Endothelial cell of umbilical vein (primary cell): ENCODE results near the gene THAP4. TPM values are rescaled to one million over a fixed set of nuclear protein-coding genes. Genes with fewer than 3 reads are reported as not detected.

ENCODE experiments used
- BruUV-seq: library from RNA; stranded (reverse); fragments of 400-500 nt; replicated peaks from 2 replicates; lab custom pipeline; 2021; lab: Mats Ljungman, UMichigan
- CTCF ChIA-PET: fragments of 300-600, 350-600 bp; sonication (Branson Sonifier 250); formaldehyde crosslinking; loops from one replicate; lab custom pipeline; 2021; ENCODE audit warnings: antibody characterized with exemption, inconsistent platforms; lab: Charles Lee
- POLR2A ChIA-PET: fragments of 300-600, 350-600 bp; sonication (Branson Sonifier 250); formaldehyde crosslinking; loops from one replicate; lab custom pipeline; 2021; ENCODE audit warnings: antibody characterized with exemption, inconsistent platforms; lab: Charles Lee
- DNase-seq: peaks from one replicate; pipeline ENCODE4 v3.0.0-alpha.2; 2011; ENCODE audit warnings: low read depth, low spot score
- FAIRE-seq: peaks from 2 replicates; lab custom pipeline; 2011; peaks lifted over from hg19 to GRCh38; lab: Jason Lieb, UNC
- H2AFZ ChIP-seq: 2 replicates; pipeline ENCODE4 v1.6.0; 2012; ENCODE audit warnings: low read depth, low read length, control low read depth, inconsistent platforms
- H3K27ac ChIP-seq: 2 replicates; pipeline ENCODE4 v1.5.1; 2011; ENCODE audit warnings: low read depth, mild to moderate bottlenecking, control low read depth, low read length, moderate library complexity; ENCODE audit not compliant: insufficient read depth
- H3K27me3 ChIP-seq, 2 experiments: 2 replicates each; pipeline versions ENCODE4 v1.6.0 to v1.6.1; 2011; ENCODE audit warnings: low read length in 2 of 2, mixed read lengths in 1 of 2; ENCODE audit not compliant: control insufficient read depth in 2 of 2, insufficient read depth in 2 of 2
- H3K36me3 ChIP-seq, 2 experiments: 2 replicates in 1 of 2; 3 replicates in 1 of 2; pipeline ENCODE4 v1.5.1; 2011; ENCODE audit warnings: low read length in 2 of 2, mild to moderate bottlenecking in 1 of 2, moderate library complexity in 1 of 2; ENCODE audit not compliant: control insufficient read depth in 2 of 2, insufficient read depth in 2 of 2; ENCODE audit errors: extremely low read depth in 1 of 2
- H3K4me1 ChIP-seq: 3 replicates; pipeline ENCODE4 v1.5.1; 2011; ENCODE audit warnings: mild to moderate bottlenecking, low read length; ENCODE audit not compliant: control insufficient read depth, insufficient read depth; ENCODE audit errors: extremely low read depth
- H3K4me2 ChIP-seq: 2 replicates; pipeline ENCODE4 v1.6.1; 2011; ENCODE audit warnings: low read length, control low read depth, mixed read lengths; ENCODE audit not compliant: insufficient read depth
- H3K4me3 ChIP-seq, 3 experiments: fragments of 200-600 bp in 1 of 3; sonication (generic), shearing (Covaris generic) in 1 of 3; replicated peaks in 1 of 3; 2 replicates each; pipeline ENCODE4 v1.5.1; 2011 to 2016; ENCODE audit warnings: control low read depth in 3 of 3, low read length in 3 of 3, mild to moderate bottlenecking in 2 of 3, inconsistent platforms in 1 of 3, low read depth in 1 of 3, moderate library complexity in 1 of 3; ENCODE audit not compliant: insufficient read depth in 1 of 3
- H3K79me2 ChIP-seq: 2 replicates; pipeline ENCODE4 v1.6.0; 2012; ENCODE audit warnings: low read length, inconsistent platforms; ENCODE audit not compliant: control insufficient read depth, insufficient read depth
- H3K9ac ChIP-seq: replicated peaks from 2 replicates; pipeline ENCODE3; 2011; ENCODE audit warnings: low read length, control low read depth; ENCODE audit not compliant: insufficient read depth; ENCODE audit errors: extremely low read depth
- H3K9me1 ChIP-seq: replicated peaks from 3 replicates; pipeline ENCODE4 v1.6.0; 2011; ENCODE audit warnings: mild to moderate bottlenecking, low read length; ENCODE audit not compliant: control insufficient read depth, insufficient read depth; ENCODE audit errors: extremely low read depth
- H3K9me3 ChIP-seq: replicated peaks from 2 replicates; pipeline ENCODE4 v1.5.1; 2012; ENCODE audit warnings: low read length, inconsistent platforms; ENCODE audit not compliant: control insufficient read depth, insufficient read depth
- H4K20me1 ChIP-seq: replicated peaks from 2 replicates; pipeline ENCODE3; 2011; ENCODE audit warnings: mild to moderate bottlenecking, low read length; ENCODE audit not compliant: control insufficient read depth, insufficient read depth; ENCODE audit errors: extremely low read depth
- EZH2 ChIP-seq: IDR thresholded peaks from 2 replicates; pipeline ENCODE4 v1.6.1; 2012; ENCODE audit warnings: borderline replicate concordance, low read depth, mild to moderate bottlenecking, moderate library complexity, low read length, inconsistent platforms; ENCODE audit not compliant: severe bottlenecking
- FOS ChIP-seq: IDR thresholded peaks from 2 replicates; pipeline ENCODE4 v1.6.1; 2011; ENCODE audit warnings: mild to moderate bottlenecking, low read length, moderate library complexity, borderline replicate concordance; ENCODE audit not compliant: insufficient read depth
- GATA2 ChIP-seq: IDR thresholded peaks from 2 replicates; pipeline ENCODE4 v1.7.0; 2011; ENCODE audit warnings: low read depth, mild to moderate bottlenecking, moderate library complexity, mixed read lengths, low read length; ENCODE audit not compliant: insufficient read length, insufficient read depth
- JUN ChIP-seq: IDR thresholded peaks from 2 replicates; pipeline ENCODE4 v1.6.1; 2011; ENCODE audit warnings: borderline replicate concordance, low read depth; ENCODE audit not compliant: insufficient read length, insufficient read depth
- MYC ChIP-seq: IDR thresholded peaks from one replicate; pipeline ENCODE4 v1.6.1; 2011; ENCODE audit warnings: mild to moderate bottlenecking, low read depth, low read length
- POLR2A ChIP-seq: IDR thresholded peaks from 2 replicates; pipeline ENCODE4 v1.6.1; 2012; ENCODE audit warnings: low read depth, mild to moderate bottlenecking, control low read depth, low read length
- POLR2AphosphoS5 ChIP-seq: IDR thresholded peaks from 2 replicates; pipeline ENCODE4 v1.6.1; 2012; ENCODE audit warnings: low read depth, mild to moderate bottlenecking, control low read depth, low read length, moderate library complexity; ENCODE audit not compliant: insufficient read depth
- dilution Hi-C: fragments of 300-500 bp; cut with MboI; formaldehyde crosslinking; loops from one replicate; pipeline ENCODE4 v1.15.0; 2019; ENCODE audit warnings: low sequenced_read_pairs; ENCODE audit not compliant: extremely low pct_ligation_motif_present
- intact Hi-C: fragments of 100-400 bp; cut with micrococcal nuclease; formaldehyde crosslinking; loops from one replicate; pipeline ENCODE4 v1.10.0; 2022
- polyA plus RNA-seq, 4 experiments: library from polyadenylated mRNA; depleted of rRNA in 3 of 4; stranded (reverse) in 3 of 4; unstranded in 1 of 4; fragments of >200 nt; gene quantifications; 2 replicates each; pipeline versions ENCODE4 v1.2.1 to v1.2.3, GENCODE V29; 2011 to 2012; ENCODE audit warnings: missing spikeins in 1 of 4
- total RNA-seq: library from RNA; stranded (reverse); gene quantifications from 2 replicates; pipeline ENCODE4 v1.2.3, GENCODE V29; 2021
- TF ChIP-seq, protein P1 (sequence below): IDR thresholded peaks from 2 replicates; pipeline ENCODE4 v1.6.1; 2011; ENCODE audit not compliant: insufficient read depth, insufficient read length

Gene THAP4
- total and polyA plus RNA-seq, 2 donors (not counting 3 experiments of a cell fraction or from before 2014, with no cell fraction given): 45.4 to 47.4 TPM

GRCh38 chr2:241579281-241579680 lies 57.7 kb downstream of the THAP4 start:
- H3K79me2 ChIP-seq: no peaks in the 10 kb centered on the region
- H3K4me3 ChIP-seq: no peak overlapping the region
- ChIA-PET CTCF (no interaction called here), POLR2A (no interaction called here)
- intact Hi-C loops (no loop called here), dilution Hi-C loops (no loop called here)
- no peak overlapping the region for H3K4me2 ChIP-seq
- H2AFZ ChIP-seq: no peak overlapping the region
- no peak overlapping the region for H3K9ac ChIP-seq
- no peaks in the 10 kb centered on the region for H3K9me1 ChIP-seq
- H3K27ac ChIP-seq: no peak overlapping the region
- H3K36me3 ChIP-seq: peaks cover 2% of the 10 kb centered on the region in 2 experiments
- TF ChIP-seq EZH2: no peak
- TF ChIP-seq GATA2: no peak
- no peak for TF ChIP-seq POLR2A
- TF ChIP-seq POLR2AphosphoS5: no peak
- no peak for TF ChIP-seq MYC
- TF ChIP-seq, protein P1, sequence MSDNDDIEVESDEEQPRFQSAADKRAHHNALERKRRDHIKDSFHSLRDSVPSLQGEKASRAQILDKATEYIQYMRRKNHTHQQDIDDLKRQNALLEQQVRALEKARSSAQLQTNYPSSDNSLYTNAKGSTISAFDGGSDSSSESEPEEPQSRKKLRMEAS: no peak
- FAIRE-seq: no peak
- H3K27me3 ChIP-seq: no peaks in the 10 kb centered on the region
- H3K4me1 ChIP-seq: no peaks in the 10 kb centered on the region
- no peaks in the 10 kb centered on the region for H4K20me1 ChIP-seq
- no peak for DNase-seq
- no TSS peak for BruUV-seq
- no peaks in the 10 kb centered on the region for H3K9me3 ChIP-seq

DNA sequence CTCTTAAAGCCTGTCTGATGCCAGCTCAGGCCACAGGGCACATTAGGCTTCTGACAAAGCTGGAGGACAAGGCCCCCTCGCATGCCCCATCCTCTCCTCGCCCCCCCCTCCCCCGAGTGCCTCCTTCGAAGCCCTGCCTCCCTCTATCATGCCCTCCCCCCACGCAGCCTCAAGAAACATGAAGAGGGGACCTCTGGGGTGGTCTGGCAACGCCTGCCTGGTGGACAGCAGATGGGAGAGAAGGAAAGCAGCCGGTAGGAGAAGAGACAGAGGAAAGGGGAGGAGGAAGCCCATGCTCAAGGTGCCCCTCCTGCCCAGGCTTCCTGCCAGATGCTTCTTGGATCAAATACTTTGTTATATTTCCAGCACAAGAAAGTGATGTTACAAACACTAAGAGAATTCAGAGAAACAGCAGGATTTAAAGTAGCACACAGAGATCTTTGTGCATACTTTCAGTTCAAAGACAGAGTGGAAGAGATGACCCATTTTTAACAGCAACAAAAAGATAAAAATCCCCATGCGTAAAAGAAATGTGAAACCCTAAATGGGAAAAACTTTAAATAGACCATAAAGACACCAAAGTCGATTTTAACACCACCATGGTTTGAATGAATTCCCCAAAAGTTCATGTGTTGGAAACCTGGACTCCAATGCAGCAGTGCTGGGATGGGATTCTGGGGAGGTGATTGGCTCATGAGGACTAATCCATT lies 59.4 kb downstream of the THAP4 start:
- dilution Hi-C loops (no loop called here), intact Hi-C loops (no loop called here)
- CTCF ChIA-PET: no interaction called here
- no peaks in the 10 kb centered on the region for H3K27me3 ChIP-seq
- no TSS peak for BruUV-seq
- H4K20me1 ChIP-seq: no peaks in the 10 kb centered on the region
- H3K9ac ChIP-seq: no peak overlapping the region
- FAIRE-seq (no peak), DNase-seq (peak; percentile 17)
- no peaks in the 10 kb centered on the region for H3K4me1 ChIP-seq
- no peaks in the 10 kb centered on the region for H3K79me2 ChIP-seq
- TF ChIP-seq FOS: no peak
- no peak for TF ChIP-seq MYC
- no peak for TF ChIP-seq GATA2
- TF ChIP-seq, protein P1: no peak
- TF ChIP-seq JUN: no peak
- POLR2A ChIA-PET: no interaction called here
- no peak overlapping the region for H2AFZ ChIP-seq
- no peak overlapping the region for H3K4me3 ChIP-seq
- no peaks in the 10 kb centered on the region for H3K9me3 ChIP-seq
- no peak overlapping the region for H3K4me2 ChIP-seq
- peaks cover 3 to 9% of the 10 kb centered on the region in 2 experiments for H3K36me3 ChIP-seq
- no peak overlapping the region for H3K27ac ChIP-seq
- no peaks in the 10 kb centered on the region for H3K9me1 ChIP-seq
